Heart left ventricle (tissue), 13 donors: Measurements from ENCODE around the gene P2RX3.

Experiments
- POLR2A ChIP-seq, 2 donors: fragments of 450-650 bp; IDR thresholded peaks; one replicate each; pipeline ENCODE4 v1.6.1; 2017; ENCODE audit warnings: antibody characterized with exemption in 2 of 2, mild to moderate bottlenecking in 2 of 2, moderate library complexity in 2 of 2
- TF ChIP-seq, protein P1 (sequence below), 12 donors: fragments of 200-600 bp; sonication (generic) in 4 of 12; IDR thresholded peaks; one replicate each; pipeline versions ENCODE4 v1.5.0 to v1.8.0; 2018 to 2022; ENCODE audit warnings: antibody characterized with exemption in 12 of 12, mild to moderate bottlenecking in 5 of 12
- donor health status: ischemic (EF 13 %, LVEDD 7.1; RV severe dilation, severe dysfunction).
- donor health status: DM: no; HTN: yes; CAD: no.
- donor health status: DM: no; HTN: no; CAD: no.
- donor health status: ischemic (EF 25% LVEDD 6.9; RV normal size, moderate dysfunction).
- donor health status: ischemic (EF 25% LVEDD 5.7; RV mildly dilated, moderate dysfunction).
- donor health status: ischemic (EF 35%, LVEDD 5.7; RV mildly dilated, moderate dysfunction).
- donor health status: nonischemic (EF 11% LVEDD 7.7; RV severe dilation, severe dysfunction).
- donor health status: DM: yes; HTN: yes; CAD: no.
- donor health status: PGD.
- donor health status: ischemic (EF 29% LVEDD 5.4; RV normal size, mild dysfunction).
- donor health status: nonischemic (EF 23%, LVEDD 6.1; RV moderate dilation, normal function).

DNA sequence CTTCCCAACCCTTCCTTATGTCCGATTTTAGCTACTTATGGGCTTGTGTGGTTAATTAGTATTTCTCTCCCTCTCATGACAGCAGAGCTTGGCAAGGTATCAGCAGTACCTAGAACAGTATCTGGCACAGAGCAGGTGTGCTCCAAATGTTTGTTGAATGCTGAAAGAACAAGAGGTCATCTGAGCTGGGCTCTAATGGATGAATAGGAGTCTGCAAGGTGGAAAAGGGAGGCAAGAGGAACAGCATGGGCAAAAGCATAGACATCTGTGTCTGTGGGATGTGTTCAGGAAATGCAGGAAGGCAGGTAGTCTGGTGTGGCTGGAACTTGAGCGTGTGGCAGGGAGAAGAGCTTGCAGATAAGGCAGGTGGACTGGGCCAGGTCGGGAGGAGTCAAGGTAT is 23.8 kb downstream of the P2RX3 start:
- TF ChIP-seq, protein P1, sequence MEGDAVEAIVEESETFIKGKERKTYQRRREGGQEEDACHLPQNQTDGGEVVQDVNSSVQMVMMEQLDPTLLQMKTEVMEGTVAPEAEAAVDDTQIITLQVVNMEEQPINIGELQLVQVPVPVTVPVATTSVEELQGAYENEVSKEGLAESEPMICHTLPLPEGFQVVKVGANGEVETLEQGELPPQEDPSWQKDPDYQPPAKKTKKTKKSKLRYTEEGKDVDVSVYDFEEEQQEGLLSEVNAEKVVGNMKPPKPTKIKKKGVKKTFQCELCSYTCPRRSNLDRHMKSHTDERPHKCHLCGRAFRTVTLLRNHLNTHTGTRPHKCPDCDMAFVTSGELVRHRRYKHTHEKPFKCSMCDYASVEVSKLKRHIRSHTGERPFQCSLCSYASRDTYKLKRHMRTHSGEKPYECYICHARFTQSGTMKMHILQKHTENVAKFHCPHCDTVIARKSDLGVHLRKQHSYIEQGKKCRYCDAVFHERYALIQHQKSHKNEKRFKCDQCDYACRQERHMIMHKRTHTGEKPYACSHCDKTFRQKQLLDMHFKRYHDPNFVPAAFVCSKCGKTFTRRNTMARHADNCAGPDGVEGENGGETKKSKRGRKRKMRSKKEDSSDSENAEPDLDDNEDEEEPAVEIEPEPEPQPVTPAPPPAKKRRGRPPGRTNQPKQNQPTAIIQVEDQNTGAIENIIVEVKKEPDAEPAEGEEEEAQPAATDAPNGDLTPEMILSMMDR (IDR thresholded peaks at IDR 0.05): no peak
- TF ChIP-seq POLR2A (IDR thresholded peaks at IDR 0.05): no peak
